Suprapubic skin (tissue), 4 donors: ENCODE data around the gene PCARE.

Source experiments
- CTCF ChIP-seq, 2 donors: fragments of 200-600 bp in 1 of 2; fragments of 450-650 bp in 1 of 2; sonication (generic) in 1 of 2; IDR thresholded peaks; one replicate each; pipeline ENCODE4 v1.5.1; 2016 to 2019; ENCODE audit warnings: antibody characterized with exemption in 2 of 2, mild to moderate bottlenecking in 1 of 2, moderate library complexity in 1 of 2
- EP300 ChIP-seq: sonication (generic); formaldehyde crosslinking; IDR thresholded peaks from one replicate; pipeline ENCODE4 v1.6.1; 2017; ENCODE audit warnings: antibody characterized with exemption
- POLR2A ChIP-seq, 2 donors: fragments of 450-650 bp; IDR thresholded peaks; one replicate each; pipeline ENCODE4 v1.6.1; 2017; ENCODE audit warnings: antibody characterized with exemption in 2 of 2, mild to moderate bottlenecking in 2 of 2, moderate library complexity in 2 of 2
- POLR2AphosphoS5 ChIP-seq, 3 donors: sonication (generic); formaldehyde crosslinking; IDR thresholded peaks; one replicate each; pipeline ENCODE4 v1.6.1; 2017; ENCODE audit warnings: antibody characterized with exemption in 3 of 3

GRCh38 chr2:29042561-29043075 is 31.7 kb downstream of the PCARE start:
- TF ChIP-seq CTCF (IDR thresholded peaks at IDR 0.05): no peak
- peak in 1 of 2 donors; percentile 17 for TF ChIP-seq POLR2A (IDR thresholded peaks at IDR 0.05)
- no peak for TF ChIP-seq POLR2AphosphoS5 (IDR thresholded peaks at IDR 0.05)
- TF ChIP-seq EP300: no peak
